ENCODE measurements around the gene ZNF70.
"Not testable (repeated sequence)": the region's sequence is repeated elsewhere in the genome, so short reads cannot be mapped to it uniquely, and the experiment has no call there.

Gene ZNF70

GRCh38 chr22:23755711-23756110 lies 4.8 kb upstream of the ZNF70 start:
- DNase-seq = no peak

GRCh38 chr22:23754980-23755636 lies 4.2 kb upstream of the ZNF70 start:
- DNase-seq = no peak

- no peak for DNase-seq
Observed at GRCh38 chr22:23754220-23754919, 3.5 kb upstream of the ZNF70 start, which contains the start of gene VPREB3. Gene VPREB3 (minus strand): TSS chr22:23754425. CDS start chr22:23754363, 62 bp downstream.

GRCh38 chr22:23753385-23753784 lies 2.5 kb upstream of the ZNF70 start:
- DNase-seq = no peak

GRCh38 chr22:23752750-23753149 lies 1.8 kb upstream of the ZNF70 start:
- no peak for DNase-seq

- no peak for DNase-seq
Observed at GRCh38 chr22:23752090-23752691, 1.3 kb upstream of the ZNF70 start.

GRCh38 chr22:23751441-23751996 lies 607 bp upstream of the ZNF70 start:
- no peak for DNase-seq

GRCh38 chr22:23750367-23750713 lies 572 bp downstream of the ZNF70 start:
- DNase-seq = no peak

GRCh38 chr22:23749841-23750301 lies 1.0 kb downstream of the ZNF70 start:
- no peak for DNase-seq

- no peak for DNase-seq
Observed at GRCh38 chr22:23745791-23746190, 5.1 kb downstream of the ZNF70 start.

GRCh38 chr22:23744485-23744884 lies 6.4 kb downstream of the ZNF70 start:
- no peak for DNase-seq

GRCh38 chr22:23744001-23744400 lies 6.9 kb downstream of the ZNF70 start:
- no peak for DNase-seq

GRCh38 chr22:23743303-23743705 lies 7.6 kb downstream of the ZNF70 start:
- DNase-seq = no peak

- no peak for DNase-seq
Observed at GRCh38 chr22:23742505-23743264, 8.2 kb downstream of the ZNF70 start.

- no peak for DNase-seq
Observed at GRCh38 chr22:23737696-23738095, 13.2 kb downstream of the ZNF70 start.

GRCh38 chr22:23728108-23728507 lies 22.8 kb downstream of the ZNF70 start:
- not testable (repeated sequence) for DNase-seq

- DNase-seq = no peak
Observed at GRCh38 chr22:23722724-23723123, 28.2 kb downstream of the ZNF70 start.

GRCh38 chr22:23722160-23722559 lies 28.8 kb downstream of the ZNF70 start:
- DNase-seq = no peak

GRCh38 chr22:23720855-23721254 lies 30.1 kb downstream of the ZNF70 start:
- DNase-seq = no peak

- DNase-seq = no peak
Observed at GRCh38 chr22:23718371-23719165, 32.3 kb downstream of the ZNF70 start.

GRCh38 chr22:23716811-23717801 lies 33.8 kb downstream of the ZNF70 start:
- DNase-seq = peak; percentile 86

Measured in CD4-positive, alpha-beta T cell treated with Interleukin-17A for 1 hour (primary cell).